ENCODE results near the gene EIF2S1. TPM values are rescaled to one million over a fixed set of nuclear protein-coding genes. Genes with fewer than 3 reads are reported as not detected.

Gene EIF2S1
- total RNA-seq, 2 donors from 2014 or later = 64.4 to 75.4 TPM

GRCh38 chr14:67429510-67430205 is 69.5 kb downstream of the EIF2S1 start:
- H3K27me3 ChIP-seq = no peaks in the 10 kb centered on the region
- no peak overlapping the region for H3K4me3 ChIP-seq
- no peaks in the 10 kb centered on the region for H3K36me3 ChIP-seq
- no peak overlapping the region for H3K27ac ChIP-seq
- DNase-seq (ENCODE audit: low spot score) = no peak
- TF ChIP-seq CTCF (IDR thresholded peaks at IDR 0.05) = no peak
- H3K9me3 ChIP-seq = no peaks in the 10 kb centered on the region
- peaks cover 2 to 8% of the 10 kb centered on the region in 2 donors for H3K4me1 ChIP-seq

GRCh38 chr14:67432050-67432564 is 72.0 kb downstream of the EIF2S1 start:
- Histone ChIP-seq H3K27me3 (no peaks in the 10 kb centered on the region), H3K27ac (no peak overlapping the region), H3K4me3 (no peak overlapping the region), H3K4me1 (peaks cover 2 to 3% of the 10 kb centered on the region in 2 donors), H3K9me3 (no peaks in the 10 kb centered on the region), H3K36me3 (no peaks in the 10 kb centered on the region)
- no peak for DNase-seq (ENCODE audit: low spot score)
- no peak for TF ChIP-seq CTCF (IDR thresholded peaks at IDR 0.05)

- no peak for DNase-seq (ENCODE audit: low spot score)
- Histone ChIP-seq H3K4me1 (no peaks in the 10 kb centered on the region), H3K9me3 (no peaks in the 10 kb centered on the region), H3K36me3 (no peaks in the 10 kb centered on the region), H3K27ac (no peak overlapping the region), H3K27me3 (no peaks in the 10 kb centered on the region), H3K4me3 (no peak overlapping the region)
- no peak for TF ChIP-seq CTCF (IDR thresholded peaks at IDR 0.05)
Observed at GRCh38 chr14:67435603-67436002, 75.5 kb downstream of the EIF2S1 start.

Other genes with a start within 250 kb of the EIF2S1 start
- gene GARIN2, start 170.9 kb upstream of the EIF2S1 start, total RNA-seq = not detected
- 10 to 100 TPM; 10.3 to 10.7 TPM for gene PALS1, start 118.9 kb upstream of the EIF2S1 start, total RNA-seq
- gene ATP6V1D, start 524 bp upstream of the EIF2S1 start, total RNA-seq = 100 to 1,000 TPM in 1 of 2 donors, 10 to 100 TPM in 1; 84.4 to 161 TPM
- 1 to 10 TPM; 1.1 to 2.1 TPM for gene PLEK2, start 51.8 kb downstream of the EIF2S1 start, total RNA-seq
- 1 to 10 TPM; 1.3 to 2.9 TPM for gene TMEM229B, start 128.4 kb downstream of the EIF2S1 start, total RNA-seq
- 1 to 10 TPM; 2.3 to 5.3 TPM for gene PLEKHH1, start 173.0 kb downstream of the EIF2S1 start, total RNA-seq
- 10 to 100 TPM; 13.8 to 15.3 TPM for gene PIGH, start 239.9 kb downstream of the EIF2S1 start, total RNA-seq